SK-N-SH (cell line): Measurements from ENCODE around the gene SPTBN1. TPM values are rescaled to one million over a fixed set of nuclear protein-coding genes. Genes with fewer than 3 reads are reported as not detected.

Experiments used
- CTCF ChIA-PET: fragments of 300-600, 350-600 bp; formaldehyde crosslinking; extraction: SDS; loops from one replicate; lab custom pipeline; 2021; lab: Yijun Ruan, JAX
- POLR2A ChIA-PET: fragments of 350-600 bp; sonication (Branson Sonifier 250); formaldehyde crosslinking; extraction: SDS; loops from one replicate; lab custom pipeline; 2020; ENCODE audit warnings: antibody characterized with exemption, inconsistent platforms; lab: Yijun Ruan, JAX
- DNase-seq: peaks from one replicate; pipeline ENCODE4 v3.0.0; 2012
- H2AFZ ChIP-seq: fragments of 200-600 bp; sonication (generic); 2 replicates; pipeline ENCODE4 v1.8.1; 2016; ENCODE audit warnings: antibody characterized with exemption, mild to moderate bottlenecking, low read depth
- H3F3A ChIP-seq: fragments of 200-600 bp; sonication (generic); replicated peaks from 2 replicates; pipeline ENCODE3; 2016; ENCODE audit warnings: antibody characterized with exemption, mild to moderate bottlenecking; ENCODE audit not compliant: insufficient read depth
- H3K27ac ChIP-seq, 2 experiments: fragments of 200-500 bp in 1 of 2; fragments of 200-600 bp in 1 of 2; sonication (Bioruptor generic) in 1 of 2; sonication (generic), shearing (Covaris generic) in 1 of 2; 2 replicates each; pipeline versions ENCODE4 v1.5.1 to v1.6.1; 2014 to 2016; ENCODE audit warnings: low read depth in 2 of 2, inconsistent platforms in 1 of 2, low read length in 1 of 2, mild to moderate bottlenecking in 1 of 2, mixed read lengths in 1 of 2
- H3K27me3 ChIP-seq: fragments of 200-600 bp; sonication (generic), shearing (Covaris generic); 2 replicates; pipeline ENCODE4 v1.6.1; 2016; ENCODE audit warnings: mixed run types; ENCODE audit not compliant: insufficient read depth
- H3K36me3 ChIP-seq, 2 experiments: fragments of 200-500 bp in 1 of 2; fragments of 200-600 bp in 1 of 2; sonication (Bioruptor generic) in 1 of 2; sonication (generic) in 1 of 2; replicated peaks in 1 of 2; 2 replicates each; pipeline versions ENCODE3 to v1.5.1; 2014 to 2016; ENCODE audit warnings: low read length in 1 of 2, mild to moderate bottlenecking in 1 of 2; ENCODE audit not compliant: insufficient read depth in 2 of 2, control insufficient read depth in 1 of 2
- H3K4me1 ChIP-seq, 2 experiments: fragments of 200-500 bp in 1 of 2; fragments of 200-600 bp in 1 of 2; sonication (Bioruptor generic) in 1 of 2; sonication (generic), shearing (Covaris generic) in 1 of 2; 2 replicates each; pipeline versions ENCODE4 v1.5.1 to v1.6.1; 2014 to 2016; ENCODE audit warnings: low read depth in 1 of 2, low read length in 1 of 2, mixed run types in 1 of 2; ENCODE audit not compliant: insufficient read depth in 2 of 2, control insufficient read depth in 1 of 2
- H3K4me2 ChIP-seq: fragments of 200-600 bp; sonication (generic), shearing (Covaris generic); 2 replicates; pipeline ENCODE4 v1.6.1; 2017; ENCODE audit warnings: mixed run types
- H3K4me3 ChIP-seq, 2 experiments: fragments of 200-500 bp in 1 of 2; fragments of 200-600 bp in 1 of 2; sonication (Bioruptor generic) in 1 of 2; sonication (generic), shearing (Covaris generic) in 1 of 2; 2 replicates each; pipeline versions ENCODE4 v1.5.1 to v1.8.1; 2014 to 2016; ENCODE audit warnings: low read depth in 2 of 2, inconsistent platforms in 1 of 2, low read length in 1 of 2, mild to moderate bottlenecking in 1 of 2, mixed read lengths in 1 of 2, moderate library complexity in 1 of 2
- H3K79me2 ChIP-seq: fragments of 200-600 bp; sonication (generic); 2 replicates; pipeline ENCODE4 v1.8.1; 2017; ENCODE audit warnings: mild to moderate bottlenecking; ENCODE audit not compliant: insufficient read depth
- H3K9ac ChIP-seq: fragments of 200-600 bp; sonication (generic); 2 replicates; pipeline ENCODE4 v1.6.1; 2017; ENCODE audit warnings: mixed run types
- H3K9me2 ChIP-seq: fragments of 200-600 bp; sonication (generic); 2 replicates; pipeline ENCODE4 v1.6.1; 2017; ENCODE audit warnings: mixed run types
- H3K9me3 ChIP-seq: fragments of 200-600 bp; sonication (generic); 2 replicates; pipeline ENCODE4 v1.6.1; 2017; ENCODE audit warnings: mixed run types, mild to moderate bottlenecking, moderate library complexity
- H4K20me1 ChIP-seq: fragments of 200-600 bp; sonication (generic); 2 replicates; pipeline ENCODE4 v1.6.1; 2017; ENCODE audit warnings: mild to moderate bottlenecking, mixed run types; ENCODE audit not compliant: insufficient read depth
- EP300 ChIP-seq, 2 experiments: IDR thresholded peaks; 2 replicates each; pipeline versions ENCODE4 v1.4.0 to v1.6.1; 2012; ENCODE audit warnings: borderline replicate concordance in 1 of 2, low read depth in 1 of 2, low read length in 1 of 2
- FOSL2 ChIP-seq: IDR thresholded peaks from 2 replicates; pipeline ENCODE4 v1.4.0; 2012; ENCODE audit warnings: low read depth, mild to moderate bottlenecking, moderate library complexity, borderline replicate concordance
- FOXJ3 ChIP-seq: sonication (generic); formaldehyde crosslinking; IDR thresholded peaks from 2 replicates; pipeline ENCODE4 v1.5.1; 2020; ENCODE audit warnings: mild to moderate bottlenecking, missing genetic modification reagents
- MXI1 ChIP-seq: IDR thresholded peaks from 2 replicates; pipeline ENCODE4 v1.6.1; 2012; ENCODE audit warnings: mild to moderate bottlenecking, low read depth, low read length, improper control_type of control experiment
- NFIC ChIP-seq: IDR thresholded peaks from 2 replicates; pipeline ENCODE4 v1.4.0; 2012; ENCODE audit warnings: borderline replicate concordance
- RAD21 ChIP-seq: IDR thresholded peaks from 2 replicates; pipeline ENCODE4 v1.6.1; 2012; ENCODE audit warnings: mild to moderate bottlenecking, low read length
- RFX5 ChIP-seq: IDR thresholded peaks from 2 replicates; pipeline ENCODE4 v1.6.1; 2012; ENCODE audit warnings: mild to moderate bottlenecking, improper control_type of control experiment, low read length
- RXRA ChIP-seq: IDR thresholded peaks from 2 replicates; pipeline ENCODE4 v1.4.0; 2012; ENCODE audit warnings: low read depth, mild to moderate bottlenecking, borderline replicate concordance
- TAF1 ChIP-seq: IDR thresholded peaks from 2 replicates; pipeline ENCODE4 v1.6.1; 2012; ENCODE audit warnings: low read depth, mild to moderate bottlenecking, low read length, moderate library complexity, borderline replicate concordance
- WGBS: methylation state at CpG from one replicate; pipeline ENCODE4 v1.1.6; 2017; ENCODE audit warnings: low lambda C conversion rate; 5-methylcytosine and 5-hydroxymethylcytosine counted together
- polyA plus RNA-seq, 3 experiments: library from polyadenylated mRNA; depleted of rRNA; stranded (reverse); fragments of >200 nt; gene quantifications; 2 replicates each; pipeline ENCODE4 v1.2.3, GENCODE V29; 2012
- TF ChIP-seq, protein P1 (sequence below): IDR thresholded peaks from 2 replicates; pipeline ENCODE4 v1.4.0; 2012; ENCODE audit warnings: low read depth, borderline replicate concordance
- TF ChIP-seq, protein P2 (sequence below): IDR thresholded peaks from 2 replicates; pipeline ENCODE4 v1.6.1; 2012; ENCODE audit warnings: mild to moderate bottlenecking, low read depth, low read length, moderate library complexity
- TF ChIP-seq, protein P3 (sequence below): IDR thresholded peaks from 2 replicates; pipeline ENCODE4; 2012

The SPTBN1 gene
- polyA plus RNA-seq, 1 of the 3 experiments (the other 2 are of a cell fraction) = 29.1 TPM

DNA sequence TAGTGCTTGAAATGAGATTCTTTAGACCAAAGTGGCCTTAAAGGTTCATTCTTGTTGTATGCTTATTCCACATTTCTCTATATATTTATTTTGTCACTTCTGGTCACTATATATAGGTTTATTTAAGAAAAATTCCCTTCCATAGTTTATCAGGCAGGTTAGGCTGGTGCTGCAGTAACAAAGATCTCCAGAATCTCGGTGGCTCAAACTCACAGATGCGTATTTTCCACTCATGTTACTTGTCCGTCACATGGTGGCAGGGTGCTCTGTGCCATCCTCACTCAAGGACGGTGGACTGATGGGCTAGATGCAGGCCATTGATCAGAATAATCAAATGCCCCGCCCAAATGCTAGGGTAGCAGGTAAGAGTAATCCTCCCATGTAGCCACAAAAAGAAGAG is 19.8 kb downstream of the SPTBN1 start:
- no peak overlapping the region for H3K27ac ChIP-seq
- no peaks in the 10 kb centered on the region for H3K36me3 ChIP-seq
- peaks cover 77% of the 10 kb centered on the region for H4K20me1 ChIP-seq
- 76% methylated on average over 5 of the region's 5 CpGs for WGBS
- H2AFZ ChIP-seq = no peak overlapping the region
- H3K4me1 ChIP-seq = peaks cover 14 to 22% of the 10 kb centered on the region in 2 experiments
- TF ChIP-seq EP300 (IDR thresholded peaks at IDR 0.05; ENCODE audit: borderline replicate concordance in 1 of 2, low read depth in 1 of 2, low read length in 1 of 2) (no peak), MXI1 (no peak), RAD21 (no peak), RFX5 (no peak), TAF1 (no peak), NFIC (no peak), FOXJ3 (CRISPR knock-in tag) (no peak)
- TF ChIP-seq, protein P1, sequence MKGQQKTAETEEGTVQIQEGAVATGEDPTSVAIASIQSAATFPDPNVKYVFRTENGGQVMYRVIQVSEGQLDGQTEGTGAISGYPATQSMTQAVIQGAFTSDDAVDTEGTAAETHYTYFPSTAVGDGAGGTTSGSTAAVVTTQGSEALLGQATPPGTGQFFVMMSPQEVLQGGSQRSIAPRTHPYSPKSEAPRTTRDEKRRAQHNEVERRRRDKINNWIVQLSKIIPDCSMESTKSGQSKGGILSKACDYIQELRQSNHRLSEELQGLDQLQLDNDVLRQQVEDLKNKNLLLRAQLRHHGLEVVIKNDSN = no peak
- TF ChIP-seq, protein P2, sequence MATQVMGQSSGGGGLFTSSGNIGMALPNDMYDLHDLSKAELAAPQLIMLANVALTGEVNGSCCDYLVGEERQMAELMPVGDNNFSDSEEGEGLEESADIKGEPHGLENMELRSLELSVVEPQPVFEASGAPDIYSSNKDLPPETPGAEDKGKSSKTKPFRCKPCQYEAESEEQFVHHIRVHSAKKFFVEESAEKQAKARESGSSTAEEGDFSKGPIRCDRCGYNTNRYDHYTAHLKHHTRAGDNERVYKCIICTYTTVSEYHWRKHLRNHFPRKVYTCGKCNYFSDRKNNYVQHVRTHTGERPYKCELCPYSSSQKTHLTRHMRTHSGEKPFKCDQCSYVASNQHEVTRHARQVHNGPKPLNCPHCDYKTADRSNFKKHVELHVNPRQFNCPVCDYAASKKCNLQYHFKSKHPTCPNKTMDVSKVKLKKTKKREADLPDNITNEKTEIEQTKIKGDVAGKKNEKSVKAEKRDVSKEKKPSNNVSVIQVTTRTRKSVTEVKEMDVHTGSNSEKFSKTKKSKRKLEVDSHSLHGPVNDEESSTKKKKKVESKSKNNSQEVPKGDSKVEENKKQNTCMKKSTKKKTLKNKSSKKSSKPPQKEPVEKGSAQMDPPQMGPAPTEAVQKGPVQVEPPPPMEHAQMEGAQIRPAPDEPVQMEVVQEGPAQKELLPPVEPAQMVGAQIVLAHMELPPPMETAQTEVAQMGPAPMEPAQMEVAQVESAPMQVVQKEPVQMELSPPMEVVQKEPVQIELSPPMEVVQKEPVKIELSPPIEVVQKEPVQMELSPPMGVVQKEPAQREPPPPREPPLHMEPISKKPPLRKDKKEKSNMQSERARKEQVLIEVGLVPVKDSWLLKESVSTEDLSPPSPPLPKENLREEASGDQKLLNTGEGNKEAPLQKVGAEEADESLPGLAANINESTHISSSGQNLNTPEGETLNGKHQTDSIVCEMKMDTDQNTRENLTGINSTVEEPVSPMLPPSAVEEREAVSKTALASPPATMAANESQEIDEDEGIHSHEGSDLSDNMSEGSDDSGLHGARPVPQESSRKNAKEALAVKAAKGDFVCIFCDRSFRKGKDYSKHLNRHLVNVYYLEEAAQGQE = no peak
- no peaks in the 10 kb centered on the region for H3K27me3 ChIP-seq
- H3K4me2 ChIP-seq = no peak overlapping the region
- no peak overlapping the region for H3K4me3 ChIP-seq
- no peaks in the 10 kb centered on the region for H3K9me2 ChIP-seq
- no peaks in the 10 kb centered on the region for H3K9me3 ChIP-seq
- CTCF ChIA-PET = interaction anchor here (1.6 kb wide), 1 partner anchor 14 kb away, joined by 3 read pairs; no protein-coding TSS in a partner anchor
- H3F3A ChIP-seq = peaks cover 8% of the 10 kb centered on the region
- H3K9ac ChIP-seq = no peak overlapping the region
- POLR2A ChIA-PET = no interaction called here
- H3K79me2 ChIP-seq = peaks cover 92% of the 10 kb centered on the region
- no peak for DNase-seq

DNA sequence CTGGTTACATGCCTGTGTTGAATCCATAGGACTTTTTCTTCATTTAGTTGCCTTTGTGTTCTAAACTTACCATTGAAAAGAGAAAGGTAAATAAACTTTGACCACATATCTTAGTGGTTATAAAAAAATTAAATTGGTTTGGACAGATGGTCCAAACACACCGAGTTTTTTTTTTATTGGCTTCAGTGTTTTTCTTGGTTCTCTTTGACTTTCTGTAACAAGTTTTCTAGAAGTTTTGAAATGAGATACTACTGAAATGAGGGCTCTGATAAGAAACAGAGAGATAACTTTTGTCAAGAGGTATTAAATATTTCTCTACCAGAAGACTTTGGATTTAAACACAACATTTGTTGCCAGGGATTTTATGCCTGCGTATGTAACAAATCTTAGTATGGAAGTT is 20.7 kb downstream of the SPTBN1 start:
- Histone ChIP-seq H4K20me1 (peaks cover 79% of the 10 kb centered on the region), H3K27me3 (no peaks in the 10 kb centered on the region), H3K36me3 (no peaks in the 10 kb centered on the region), H3K4me1 (peaks cover 9 to 18% of the 10 kb centered on the region in 2 experiments; a peak in 3 of 4 replicates), H3F3A (peaks cover 3% of the 10 kb centered on the region), H3K9ac (no peak overlapping the region), H3K4me2 (no peak overlapping the region), H3K27ac (no peak overlapping the region), H3K4me3 (no peak overlapping the region), H2AFZ (no peak overlapping the region), H3K79me2 (peaks cover 100% of the 10 kb centered on the region), H3K9me3 (no peaks in the 10 kb centered on the region), H3K9me2 (no peaks in the 10 kb centered on the region)
- ChIA-PET POLR2A (no interaction called here), CTCF (interaction anchor here (1.6 kb wide), 1 partner anchor 13 kb away, joined by 3 read pairs; no protein-coding TSS in a partner anchor)
- 62% methylated on average over 2 of the region's 2 CpGs for WGBS
- no peak for DNase-seq
- TF ChIP-seq RXRA = no peak
- TF ChIP-seq, protein P3, sequence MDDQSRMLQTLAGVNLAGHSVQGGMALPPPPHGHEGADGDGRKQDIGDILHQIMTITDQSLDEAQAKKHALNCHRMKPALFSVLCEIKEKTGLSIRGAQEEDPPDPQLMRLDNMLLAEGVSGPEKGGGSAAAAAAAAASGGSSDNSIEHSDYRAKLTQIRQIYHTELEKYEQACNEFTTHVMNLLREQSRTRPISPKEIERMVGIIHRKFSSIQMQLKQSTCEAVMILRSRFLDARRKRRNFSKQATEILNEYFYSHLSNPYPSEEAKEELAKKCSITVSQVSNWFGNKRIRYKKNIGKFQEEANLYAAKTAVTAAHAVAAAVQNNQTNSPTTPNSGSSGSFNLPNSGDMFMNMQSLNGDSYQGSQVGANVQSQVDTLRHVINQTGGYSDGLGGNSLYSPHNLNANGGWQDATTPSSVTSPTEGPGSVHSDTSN = peak; percentile 14; the same call in 1 of the 2 replicates
- no peak for TF ChIP-seq FOSL2
